BE2C (cell line): Measurements from ENCODE around the gene SPTBN2.

Experiments
- DNase-seq: peaks from one replicate; pipeline ENCODE4 v3.0.0-alpha.2; 2020
- H3K27me3 ChIP-seq: fragments of 250-450 bp; sonication (Bioruptor Pico); 2 replicates; pipeline ENCODE4 v1.5.1; 2020; ENCODE audit warnings: mild to moderate bottlenecking
- H3K36me3 ChIP-seq: fragments of 250-450 bp; sonication (Bioruptor Pico); 2 replicates; pipeline ENCODE4 v1.5.1; 2020; ENCODE audit warnings: mild to moderate bottlenecking
- H3K4me1 ChIP-seq: fragments of 250-450 bp; sonication (Bioruptor Pico); 2 replicates; pipeline ENCODE4 v1.5.1; 2020
- H3K4me3 ChIP-seq: 2 replicates; pipeline ENCODE4 v1.5.1; 2011; ENCODE audit warnings: low read depth, low read length
- H3K9me3 ChIP-seq: fragments of 250-450 bp; sonication (Bioruptor Pico); 2 replicates; pipeline ENCODE4 v1.5.1; 2020
- TF ChIP-seq, protein P1 (sequence below): IDR thresholded peaks from 2 replicates; pipeline ENCODE4 v1.5.1; 2012; ENCODE audit warnings: mild to moderate bottlenecking, low read depth, low read length

The SPTBN2 gene

DNA sequence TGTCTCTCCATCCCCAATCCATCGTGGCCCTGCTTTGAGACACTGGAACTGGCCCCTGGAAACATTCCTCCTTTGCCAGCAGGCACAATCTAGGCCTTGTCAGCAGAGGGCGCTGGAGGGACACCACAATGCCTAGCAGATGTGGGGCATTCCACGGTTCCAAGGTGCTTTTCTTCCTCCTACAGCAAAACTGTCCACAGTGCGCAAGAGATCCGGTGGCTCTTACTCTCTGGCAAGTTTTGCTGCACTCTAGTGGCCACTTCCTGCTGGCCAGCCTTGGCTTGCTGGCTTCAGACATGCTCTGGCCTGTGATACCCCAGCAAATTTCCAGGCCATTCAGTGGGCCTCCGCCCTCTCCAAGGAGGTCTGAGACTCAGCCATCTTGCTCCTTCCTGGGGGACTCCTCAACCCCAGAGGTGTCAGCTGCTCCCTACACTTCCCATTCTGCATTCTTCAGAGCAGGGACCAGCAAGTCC is 34.2 kb downstream of the SPTBN2 start:
- Histone ChIP-seq H3K4me1 (no peaks in the 10 kb centered on the region), H3K9me3 (no peaks in the 10 kb centered on the region), H3K4me3 (no peak overlapping the region), H3K36me3 (peaks cover 52% of the 10 kb centered on the region), H3K27me3 (no peaks in the 10 kb centered on the region)
- peak; percentile 93 for DNase-seq
- TF ChIP-seq, protein P1, sequence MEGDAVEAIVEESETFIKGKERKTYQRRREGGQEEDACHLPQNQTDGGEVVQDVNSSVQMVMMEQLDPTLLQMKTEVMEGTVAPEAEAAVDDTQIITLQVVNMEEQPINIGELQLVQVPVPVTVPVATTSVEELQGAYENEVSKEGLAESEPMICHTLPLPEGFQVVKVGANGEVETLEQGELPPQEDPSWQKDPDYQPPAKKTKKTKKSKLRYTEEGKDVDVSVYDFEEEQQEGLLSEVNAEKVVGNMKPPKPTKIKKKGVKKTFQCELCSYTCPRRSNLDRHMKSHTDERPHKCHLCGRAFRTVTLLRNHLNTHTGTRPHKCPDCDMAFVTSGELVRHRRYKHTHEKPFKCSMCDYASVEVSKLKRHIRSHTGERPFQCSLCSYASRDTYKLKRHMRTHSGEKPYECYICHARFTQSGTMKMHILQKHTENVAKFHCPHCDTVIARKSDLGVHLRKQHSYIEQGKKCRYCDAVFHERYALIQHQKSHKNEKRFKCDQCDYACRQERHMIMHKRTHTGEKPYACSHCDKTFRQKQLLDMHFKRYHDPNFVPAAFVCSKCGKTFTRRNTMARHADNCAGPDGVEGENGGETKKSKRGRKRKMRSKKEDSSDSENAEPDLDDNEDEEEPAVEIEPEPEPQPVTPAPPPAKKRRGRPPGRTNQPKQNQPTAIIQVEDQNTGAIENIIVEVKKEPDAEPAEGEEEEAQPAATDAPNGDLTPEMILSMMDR, result peak; percentile 96

DNA sequence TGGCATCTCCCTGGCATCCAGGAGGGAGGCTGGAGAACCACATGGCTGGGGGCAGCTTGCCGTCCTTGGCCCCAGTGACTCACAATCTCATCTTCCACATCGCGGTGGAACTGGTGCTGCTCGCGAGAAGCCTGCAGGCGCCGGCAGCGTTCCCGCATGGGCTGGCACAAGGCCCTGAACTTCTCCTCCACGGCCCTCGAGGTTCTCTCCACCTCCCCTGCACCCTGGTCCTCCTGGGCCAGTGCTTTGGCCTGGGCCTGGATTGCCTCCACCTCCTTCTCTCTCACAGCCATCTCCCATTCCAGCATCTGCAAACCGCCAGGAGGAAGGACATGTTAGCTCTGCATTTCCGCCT is 35.0 kb downstream of the SPTBN2 start:
- no peaks in the 10 kb centered on the region for H3K4me1 ChIP-seq
- no peak overlapping the region for H3K4me3 ChIP-seq
- DNase-seq, result no peak
- TF ChIP-seq, protein P1, result no peak
- H3K27me3 ChIP-seq, result no peaks in the 10 kb centered on the region
- no peaks in the 10 kb centered on the region for H3K9me3 ChIP-seq
- peaks cover 53% of the 10 kb centered on the region for H3K36me3 ChIP-seq

DNA sequence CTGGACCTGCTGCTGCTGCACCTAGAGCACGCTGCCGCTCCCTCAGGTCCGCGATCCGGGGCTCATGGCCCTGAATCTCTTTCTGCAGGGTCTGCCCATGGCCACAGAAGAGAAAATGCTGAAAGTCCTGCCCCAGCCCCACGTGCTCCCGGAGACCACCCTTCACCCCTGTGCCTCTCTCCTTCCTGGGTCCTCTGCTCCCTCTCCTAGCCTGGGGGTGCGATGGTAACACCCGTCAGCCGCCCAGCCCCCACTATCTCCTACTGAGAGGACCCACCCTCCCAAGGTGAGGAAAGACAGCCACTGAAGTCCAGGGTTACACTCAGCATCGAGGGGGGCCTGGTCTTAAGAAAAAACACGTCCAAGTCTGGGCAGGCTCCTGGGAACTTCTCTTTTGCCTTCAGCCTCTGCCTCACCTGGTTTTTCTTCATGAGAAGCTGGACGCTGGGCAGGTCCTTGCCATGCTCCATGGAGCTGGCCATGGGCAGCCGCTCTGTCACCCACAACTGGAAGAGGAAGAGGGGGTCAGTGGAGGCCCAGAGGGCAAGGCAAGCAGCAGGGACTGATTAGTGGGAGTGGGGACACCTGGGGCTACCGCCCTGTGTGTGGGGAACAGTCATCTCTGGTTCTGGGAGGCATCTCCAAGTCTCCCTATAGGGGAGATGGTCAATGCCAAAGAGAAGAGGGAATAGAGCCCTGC is 35.5 kb downstream of the SPTBN2 start:
- Histone ChIP-seq H3K4me3 (no peak overlapping the region), H3K4me1 (no peaks in the 10 kb centered on the region), H3K9me3 (no peaks in the 10 kb centered on the region), H3K36me3 (peaks cover 52% of the 10 kb centered on the region), H3K27me3 (no peaks in the 10 kb centered on the region)
- DNase-seq, result no peak
- TF ChIP-seq, protein P1, result no peak

DNA sequence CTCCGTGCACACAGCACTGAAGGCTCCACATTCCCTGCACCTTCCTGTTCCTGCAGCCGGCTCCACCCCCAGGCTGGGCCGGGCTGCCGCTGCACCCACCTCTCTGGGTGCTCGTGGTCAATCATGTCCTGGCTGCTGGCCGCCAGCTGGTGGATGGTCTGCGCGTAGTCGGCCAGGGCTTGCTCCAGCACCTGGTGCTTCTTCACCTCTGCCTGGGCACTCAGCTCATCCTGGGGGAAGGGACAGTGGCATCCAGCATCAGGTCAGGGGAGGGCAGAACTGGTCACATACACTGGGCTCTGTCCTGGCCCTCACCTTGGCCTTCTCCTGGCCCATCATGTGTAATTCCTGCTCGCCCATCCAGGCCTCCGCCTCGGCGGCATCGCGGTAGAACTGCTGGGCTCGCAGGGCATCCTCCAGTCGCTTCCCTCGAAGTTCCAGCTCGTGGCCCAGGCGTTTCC is 36.1 kb downstream of the SPTBN2 start:
- no peaks in the 10 kb centered on the region for H3K27me3 ChIP-seq
- TF ChIP-seq, protein P1, result no peak
- H3K9me3 ChIP-seq, result no peaks in the 10 kb centered on the region
- no peaks in the 10 kb centered on the region for H3K4me1 ChIP-seq
- no peak for DNase-seq
- no peak overlapping the region for H3K4me3 ChIP-seq
- H3K36me3 ChIP-seq, result peaks cover 53% of the 10 kb centered on the region

DNA sequence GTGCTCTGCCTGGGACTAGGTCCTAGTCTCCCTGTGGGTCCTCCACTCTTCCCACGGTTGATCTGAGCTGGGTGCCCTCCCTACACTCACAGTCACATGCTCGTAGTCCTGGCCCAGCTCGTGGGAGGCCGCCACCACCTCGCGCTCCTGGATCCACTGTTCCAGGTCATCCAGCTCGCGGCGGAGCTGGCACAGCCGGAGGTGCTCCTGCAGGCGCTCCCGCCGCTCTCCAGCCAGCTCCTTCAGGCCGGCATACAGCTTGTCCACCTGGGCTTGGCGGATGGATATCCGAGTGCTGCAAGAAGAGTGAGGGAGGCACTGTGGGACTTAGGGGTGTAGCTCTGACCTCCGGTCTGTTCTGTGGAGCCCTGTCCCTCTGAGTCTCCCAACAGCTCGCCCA is 36.6 kb downstream of the SPTBN2 start:
- Histone ChIP-seq H3K4me3 (no peak overlapping the region), H3K9me3 (no peaks in the 10 kb centered on the region), H3K4me1 (no peaks in the 10 kb centered on the region), H3K27me3 (no peaks in the 10 kb centered on the region), H3K36me3 (peaks cover 54% of the 10 kb centered on the region)
- TF ChIP-seq, protein P1, result no peak
- no peak for DNase-seq

- TF ChIP-seq, protein P1, result no peak
- DNase-seq, result no peak
- H3K36me3 ChIP-seq, result peaks cover 62% of the 10 kb centered on the region
- no peak overlapping the region for H3K4me3 ChIP-seq
- no peaks in the 10 kb centered on the region for H3K4me1 ChIP-seq
- no peaks in the 10 kb centered on the region for H3K9me3 ChIP-seq
- no peaks in the 10 kb centered on the region for H3K27me3 ChIP-seq
These were observed 37.6 kb downstream of the SPTBN2 start for GRCh38 chr11:66691311-66691980.
